H1 (cell line): ENCODE measurements around the gene HNRNPM. TPM values are rescaled to one million over a fixed set of nuclear protein-coding genes. Genes with fewer than 3 reads are reported as not detected.

Experiments used
- BCL11A ChIP-seq, 2 experiments: IDR thresholded peaks; one replicate each; pipeline ENCODE4 v1.6.1; 2011; ENCODE audit warnings: low read depth in 2 of 2, low read length in 2 of 2, mild to moderate bottlenecking in 2 of 2
- NANOG ChIP-seq: IDR thresholded peaks from 2 replicates; pipeline ENCODE4 v1.6.1; 2011; ENCODE audit warnings: low read length, low read depth, mild to moderate bottlenecking, inconsistent platforms; ENCODE audit not compliant: insufficient read depth, poor library complexity, severe bottlenecking
- TBP ChIP-seq: IDR thresholded peaks from 2 replicates; pipeline ENCODE4 v1.6.1; 2011; ENCODE audit warnings: low read depth, low read length, improper control_type of control experiment
- polyA plus RNA-seq, 7 experiments: library from polyadenylated mRNA; depleted of rRNA in 3 of 7; stranded (reverse) in 5 of 7; unstranded in 2 of 7; fragments of >200 nt in 5 of 7; fragments of 200-250 nt in 2 of 7; gene quantifications; 1 replicate in 5 of 7; 2 replicates in 1 of 7; 4 replicates in 1 of 7; pipeline versions ENCODE4 v1.2.1 to v1.2.3, GENCODE V29; 2011 to 2013; ENCODE audit warnings: missing spikeins in 2 of 7, mixed read lengths in 2 of 7
- total RNA-seq: library from RNA; stranded (reverse); fragmentation: NEBNext Ultra II Directional; extraction: Animal tissue kit (Norgen Biotek cat#: 25700); gene quantifications from 2 replicates; pipeline ENCODE4 v1.2.1, GENCODE V29; 2021
- TF ChIP-seq, protein P1 (sequence below): fragments of 300-600 bp; sonication (generic); IDR thresholded peaks from 2 replicates; pipeline ENCODE4 v1.7.1; 2012; ENCODE audit warnings: low read length, moderate library complexity, mild to moderate bottlenecking, inconsistent platforms; ENCODE audit not compliant: insufficient replicate concordance

The HNRNPM gene
- total and polyA plus RNA-seq, 2 of the 8 experiments (the other 6 are each of a cell fraction or from before 2014, with no cell fraction given): 375 to 474 TPM

DNA sequence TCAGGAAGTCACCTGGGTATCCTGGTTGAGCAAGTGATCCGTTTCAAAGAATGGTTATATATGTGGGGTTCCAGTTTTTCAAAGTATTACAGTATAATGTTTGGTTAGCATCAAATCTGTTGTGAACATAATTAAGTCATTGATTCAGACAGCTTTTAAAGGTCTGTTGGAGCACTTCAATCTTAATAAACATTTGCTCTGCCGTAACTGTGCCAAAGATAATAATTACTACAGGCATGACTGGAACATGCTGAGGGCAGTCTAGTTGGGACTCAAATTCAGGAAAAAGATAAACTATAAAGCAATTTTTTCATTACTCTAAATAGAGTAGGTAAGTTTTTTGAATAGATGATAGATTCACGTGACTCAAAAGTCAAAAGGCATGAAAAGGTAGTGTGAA is 23.3 kb downstream of the HNRNPM start (continued):
- TF ChIP-seq, protein P1, sequence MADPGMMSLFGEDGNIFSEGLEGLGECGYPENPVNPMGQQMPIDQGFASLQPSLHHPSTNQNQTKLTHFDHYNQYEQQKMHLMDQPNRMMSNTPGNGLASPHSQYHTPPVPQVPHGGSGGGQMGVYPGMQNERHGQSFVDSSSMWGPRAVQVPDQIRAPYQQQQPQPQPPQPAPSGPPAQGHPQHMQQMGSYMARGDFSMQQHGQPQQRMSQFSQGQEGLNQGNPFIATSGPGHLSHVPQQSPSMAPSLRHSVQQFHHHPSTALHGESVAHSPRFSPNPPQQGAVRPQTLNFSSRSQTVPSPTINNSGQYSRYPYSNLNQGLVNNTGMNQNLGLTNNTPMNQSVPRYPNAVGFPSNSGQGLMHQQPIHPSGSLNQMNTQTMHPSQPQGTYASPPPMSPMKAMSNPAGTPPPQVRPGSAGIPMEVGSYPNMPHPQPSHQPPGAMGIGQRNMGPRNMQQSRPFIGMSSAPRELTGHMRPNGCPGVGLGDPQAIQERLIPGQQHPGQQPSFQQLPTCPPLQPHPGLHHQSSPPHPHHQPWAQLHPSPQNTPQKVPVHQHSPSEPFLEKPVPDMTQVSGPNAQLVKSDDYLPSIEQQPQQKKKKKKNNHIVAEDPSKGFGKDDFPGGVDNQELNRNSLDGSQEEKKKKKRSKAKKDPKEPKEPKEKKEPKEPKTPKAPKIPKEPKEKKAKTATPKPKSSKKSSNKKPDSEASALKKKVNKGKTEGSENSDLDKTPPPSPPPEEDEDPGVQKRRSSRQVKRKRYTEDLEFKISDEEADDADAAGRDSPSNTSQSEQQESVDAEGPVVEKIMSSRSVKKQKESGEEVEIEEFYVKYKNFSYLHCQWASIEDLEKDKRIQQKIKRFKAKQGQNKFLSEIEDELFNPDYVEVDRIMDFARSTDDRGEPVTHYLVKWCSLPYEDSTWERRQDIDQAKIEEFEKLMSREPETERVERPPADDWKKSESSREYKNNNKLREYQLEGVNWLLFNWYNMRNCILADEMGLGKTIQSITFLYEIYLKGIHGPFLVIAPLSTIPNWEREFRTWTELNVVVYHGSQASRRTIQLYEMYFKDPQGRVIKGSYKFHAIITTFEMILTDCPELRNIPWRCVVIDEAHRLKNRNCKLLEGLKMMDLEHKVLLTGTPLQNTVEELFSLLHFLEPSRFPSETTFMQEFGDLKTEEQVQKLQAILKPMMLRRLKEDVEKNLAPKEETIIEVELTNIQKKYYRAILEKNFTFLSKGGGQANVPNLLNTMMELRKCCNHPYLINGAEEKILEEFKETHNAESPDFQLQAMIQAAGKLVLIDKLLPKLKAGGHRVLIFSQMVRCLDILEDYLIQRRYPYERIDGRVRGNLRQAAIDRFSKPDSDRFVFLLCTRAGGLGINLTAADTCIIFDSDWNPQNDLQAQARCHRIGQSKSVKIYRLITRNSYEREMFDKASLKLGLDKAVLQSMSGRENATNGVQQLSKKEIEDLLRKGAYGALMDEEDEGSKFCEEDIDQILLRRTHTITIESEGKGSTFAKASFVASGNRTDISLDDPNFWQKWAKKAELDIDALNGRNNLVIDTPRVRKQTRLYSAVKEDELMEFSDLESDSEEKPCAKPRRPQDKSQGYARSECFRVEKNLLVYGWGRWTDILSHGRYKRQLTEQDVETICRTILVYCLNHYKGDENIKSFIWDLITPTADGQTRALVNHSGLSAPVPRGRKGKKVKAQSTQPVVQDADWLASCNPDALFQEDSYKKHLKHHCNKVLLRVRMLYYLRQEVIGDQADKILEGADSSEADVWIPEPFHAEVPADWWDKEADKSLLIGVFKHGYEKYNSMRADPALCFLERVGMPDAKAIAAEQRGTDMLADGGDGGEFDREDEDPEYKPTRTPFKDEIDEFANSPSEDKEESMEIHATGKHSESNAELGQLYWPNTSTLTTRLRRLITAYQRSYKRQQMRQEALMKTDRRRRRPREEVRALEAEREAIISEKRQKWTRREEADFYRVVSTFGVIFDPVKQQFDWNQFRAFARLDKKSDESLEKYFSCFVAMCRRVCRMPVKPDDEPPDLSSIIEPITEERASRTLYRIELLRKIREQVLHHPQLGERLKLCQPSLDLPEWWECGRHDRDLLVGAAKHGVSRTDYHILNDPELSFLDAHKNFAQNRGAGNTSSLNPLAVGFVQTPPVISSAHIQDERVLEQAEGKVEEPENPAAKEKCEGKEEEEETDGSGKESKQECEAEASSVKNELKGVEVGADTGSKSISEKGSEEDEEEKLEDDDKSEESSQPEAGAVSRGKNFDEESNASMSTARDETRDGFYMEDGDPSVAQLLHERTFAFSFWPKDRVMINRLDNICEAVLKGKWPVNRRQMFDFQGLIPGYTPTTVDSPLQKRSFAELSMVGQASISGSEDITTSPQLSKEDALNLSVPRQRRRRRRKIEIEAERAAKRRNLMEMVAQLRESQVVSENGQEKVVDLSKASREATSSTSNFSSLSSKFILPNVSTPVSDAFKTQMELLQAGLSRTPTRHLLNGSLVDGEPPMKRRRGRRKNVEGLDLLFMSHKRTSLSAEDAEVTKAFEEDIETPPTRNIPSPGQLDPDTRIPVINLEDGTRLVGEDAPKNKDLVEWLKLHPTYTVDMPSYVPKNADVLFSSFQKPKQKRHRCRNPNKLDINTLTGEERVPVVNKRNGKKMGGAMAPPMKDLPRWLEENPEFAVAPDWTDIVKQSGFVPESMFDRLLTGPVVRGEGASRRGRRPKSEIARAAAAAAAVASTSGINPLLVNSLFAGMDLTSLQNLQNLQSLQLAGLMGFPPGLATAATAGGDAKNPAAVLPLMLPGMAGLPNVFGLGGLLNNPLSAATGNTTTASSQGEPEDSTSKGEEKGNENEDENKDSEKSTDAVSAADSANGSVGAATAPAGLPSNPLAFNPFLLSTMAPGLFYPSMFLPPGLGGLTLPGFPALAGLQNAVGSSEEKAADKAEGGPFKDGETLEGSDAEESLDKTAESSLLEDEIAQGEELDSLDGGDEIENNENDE: no peak
- TF ChIP-seq NANOG (no peak), BCL11A (IDR thresholded peaks at IDR 0.05; ENCODE audit: low read depth in 2 of 2, low read length in 2 of 2) (no peak), TBP (no peak)
